ENCODE data around the gene TREML4.

TREML4 gene

DNA sequence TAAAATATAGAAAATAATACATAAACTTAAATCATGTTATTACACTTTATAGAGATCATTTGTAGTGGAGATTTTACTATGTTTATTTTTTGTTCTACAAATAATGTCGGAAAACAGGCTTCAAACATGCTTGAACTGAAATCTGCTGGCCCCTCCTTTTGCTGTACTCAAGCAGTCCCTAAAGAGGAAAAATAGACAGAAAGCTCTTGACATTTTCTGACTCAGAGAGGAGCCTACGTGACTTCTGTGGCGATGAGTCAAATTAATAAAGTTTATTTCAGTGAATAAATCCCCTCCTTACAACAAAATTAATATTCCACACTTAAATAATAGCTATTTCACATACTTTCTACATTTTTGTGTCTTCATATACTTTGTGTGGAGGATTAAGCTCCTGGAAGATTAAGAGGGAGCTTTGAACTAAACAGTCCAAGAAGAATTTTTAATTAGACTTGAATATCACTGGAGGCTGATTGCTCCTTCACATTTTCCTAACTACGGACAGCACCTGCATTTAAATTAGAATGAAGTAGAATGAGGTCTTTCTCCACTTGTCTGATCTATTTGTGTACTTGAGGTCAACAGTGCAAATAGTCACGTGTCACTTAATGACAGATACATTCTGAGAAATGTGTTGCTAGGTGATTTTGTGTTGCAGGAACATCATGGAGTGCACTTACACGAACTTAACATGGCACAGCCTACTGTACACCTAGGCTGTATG is 60.0 kb downstream of the TREML4 start:
- no peak for DNase-seq
